ENCODE data around the gene PDE4D. TPM values are rescaled to one million over a fixed set of nuclear protein-coding genes. Genes with fewer than 3 reads are reported as not detected.

PDE4D gene
- total RNA-seq, 1 experiment from 2014 or later, result 15.0 TPM

DNA sequence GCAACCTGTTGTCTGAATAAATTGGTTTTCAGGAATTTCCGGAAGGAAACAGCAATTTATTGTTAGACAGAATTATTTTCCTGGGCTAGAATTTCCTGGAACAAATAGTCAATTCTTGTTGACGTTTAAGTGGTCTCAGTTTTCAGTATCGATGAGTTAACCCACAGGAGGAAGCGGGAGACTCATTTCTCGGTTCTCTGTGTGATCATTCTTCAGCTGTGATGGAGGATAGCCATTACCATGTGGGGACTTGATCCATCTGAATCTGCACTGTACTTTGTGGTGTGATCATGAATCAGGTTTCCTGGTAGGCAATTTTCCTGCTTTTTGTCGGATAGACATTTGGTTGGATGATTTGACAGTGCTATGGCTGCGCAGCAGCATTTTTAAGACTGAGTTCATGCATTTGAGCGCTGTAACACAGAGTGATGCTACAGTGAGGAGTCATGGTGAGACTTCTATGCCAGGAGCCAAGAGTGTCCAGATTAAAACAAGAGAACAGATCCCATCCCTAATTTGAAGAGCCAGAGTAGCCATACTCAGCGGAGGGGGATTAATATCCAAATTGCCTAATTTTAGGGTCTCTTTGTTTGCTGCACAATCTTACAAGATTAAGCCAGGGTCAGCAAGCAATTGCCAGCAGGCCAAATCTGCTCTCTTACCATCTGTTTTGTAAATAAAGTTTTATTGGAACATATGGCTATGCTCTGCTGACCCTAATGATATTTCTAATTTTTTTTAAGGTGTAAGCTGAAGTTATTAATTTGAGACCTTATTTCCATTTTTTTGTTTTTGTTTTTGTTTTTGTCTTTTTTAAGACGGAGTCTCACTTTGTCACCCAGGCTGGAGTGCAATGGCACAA is 954.7 kb downstream of the PDE4D start:
- no peak for DNase-seq (ENCODE audit: low spot score)

DNA sequence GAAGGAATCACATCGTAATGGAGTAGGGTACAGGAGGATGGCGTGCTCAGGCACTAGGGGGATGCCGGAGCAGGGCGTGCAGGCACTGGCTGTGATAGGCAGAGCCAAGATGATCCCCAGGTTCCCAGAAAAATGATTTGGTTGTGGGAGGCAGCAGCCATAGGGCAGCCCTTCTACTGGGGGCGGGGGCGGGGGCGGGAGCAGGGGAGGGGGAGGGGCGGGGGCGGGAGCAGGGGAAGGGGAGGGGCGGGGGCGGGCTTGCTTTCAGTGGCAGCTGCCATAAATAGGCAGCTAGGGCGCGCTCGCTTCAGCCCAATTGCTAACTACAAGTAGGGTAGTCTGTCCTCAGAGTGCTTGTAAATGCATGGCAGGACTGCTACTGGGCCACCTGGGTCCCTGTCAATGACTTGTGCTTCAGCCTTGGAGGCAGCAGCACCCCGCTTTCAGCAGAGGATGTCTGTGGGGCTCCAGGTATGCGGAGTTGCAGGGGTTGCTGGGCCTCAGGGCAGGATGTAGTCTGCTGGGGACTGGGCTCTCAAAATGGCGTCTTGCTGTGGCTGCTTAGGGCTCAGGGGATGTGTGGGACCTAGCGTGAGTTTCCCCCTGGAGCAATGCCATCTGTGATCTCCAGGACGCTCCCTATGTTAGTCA is 956.4 kb downstream of the PDE4D start:
- DNase-seq (ENCODE audit: low spot score), result no peak

DNA sequence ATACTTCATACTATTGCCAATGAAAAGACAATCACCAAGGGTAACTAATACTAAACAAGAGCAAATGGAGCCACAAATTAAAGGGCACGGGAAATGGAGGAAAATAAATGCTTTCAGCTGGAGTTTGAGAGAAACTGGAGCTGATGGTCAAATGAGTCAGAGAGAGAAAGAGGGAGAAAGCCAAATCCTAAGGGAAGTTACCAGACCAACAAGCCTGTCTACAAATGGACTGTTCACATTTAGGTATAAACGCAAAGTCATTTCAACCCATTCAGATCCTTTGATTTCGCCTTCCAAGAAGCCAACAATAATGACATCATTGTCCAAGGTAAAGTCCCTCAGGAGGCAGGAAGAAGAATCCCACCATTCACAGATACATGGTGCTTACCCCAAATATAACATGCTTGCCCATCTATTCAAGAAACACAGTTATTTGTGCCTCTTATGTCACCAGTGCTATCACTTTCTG is 958.9 kb downstream of the PDE4D start:
- DNase-seq (ENCODE audit: low spot score), result no peak

DNA sequence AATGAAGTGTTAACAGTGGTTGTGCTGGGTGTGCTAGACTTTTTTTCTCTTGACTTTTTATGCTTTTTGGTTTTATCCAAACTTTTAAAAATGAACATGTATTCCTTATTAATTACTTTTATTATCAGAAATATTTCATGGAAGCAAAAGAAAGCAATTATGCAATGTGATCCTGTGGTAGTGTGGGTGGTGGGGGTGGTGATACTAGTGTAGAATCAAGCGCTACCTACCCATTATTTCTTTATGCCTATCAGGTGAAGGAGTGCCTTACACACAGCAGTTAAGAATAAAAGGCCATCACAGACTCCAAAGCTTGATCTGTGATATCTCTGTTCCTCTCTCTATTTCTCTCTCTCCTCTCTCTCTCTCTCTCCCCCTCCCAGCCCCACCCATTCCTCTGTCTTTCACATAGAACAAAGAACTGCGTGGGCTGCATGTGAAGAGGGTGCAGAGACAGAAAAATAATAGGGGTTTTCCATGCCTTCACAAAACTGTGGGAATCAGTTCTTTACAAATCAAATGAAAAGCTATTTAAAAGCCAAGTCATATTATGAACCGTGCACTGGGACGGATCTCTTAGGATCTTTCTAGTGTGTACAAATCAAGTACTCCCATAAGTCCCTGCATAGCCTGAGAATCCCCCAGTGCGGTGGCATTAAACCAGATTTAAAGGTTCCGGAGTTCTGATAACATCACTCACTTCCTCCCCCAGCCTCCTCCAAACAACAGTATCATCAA is 959.5 kb downstream of the PDE4D start:
- DNase-seq (ENCODE audit: low spot score), result no peak

GRCh38 chr5:58932057-58932612 is 961.4 kb downstream of the PDE4D start:
- DNase-seq (ENCODE audit: low spot score), result no peak

DNA sequence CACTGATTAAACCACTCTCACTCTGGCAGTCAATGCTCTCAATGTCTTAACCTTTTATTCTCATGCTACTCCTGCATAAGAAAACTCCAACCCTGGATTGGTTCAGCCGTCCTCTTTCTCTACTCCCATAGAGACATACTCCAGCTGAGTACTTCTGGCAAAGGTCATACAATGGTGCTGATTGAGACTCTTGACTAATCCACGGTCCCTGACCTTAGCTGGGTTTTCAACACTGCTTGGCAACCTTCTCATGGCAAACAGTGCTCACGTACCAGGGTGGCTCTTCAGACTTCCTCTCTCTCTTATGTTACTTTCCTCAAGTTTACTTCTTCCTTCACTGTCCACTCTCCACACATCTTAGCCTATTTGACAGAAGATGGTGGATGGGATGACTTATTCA is 963.0 kb downstream of the PDE4D start:
- no peak for DNase-seq (ENCODE audit: low spot score)

DNA sequence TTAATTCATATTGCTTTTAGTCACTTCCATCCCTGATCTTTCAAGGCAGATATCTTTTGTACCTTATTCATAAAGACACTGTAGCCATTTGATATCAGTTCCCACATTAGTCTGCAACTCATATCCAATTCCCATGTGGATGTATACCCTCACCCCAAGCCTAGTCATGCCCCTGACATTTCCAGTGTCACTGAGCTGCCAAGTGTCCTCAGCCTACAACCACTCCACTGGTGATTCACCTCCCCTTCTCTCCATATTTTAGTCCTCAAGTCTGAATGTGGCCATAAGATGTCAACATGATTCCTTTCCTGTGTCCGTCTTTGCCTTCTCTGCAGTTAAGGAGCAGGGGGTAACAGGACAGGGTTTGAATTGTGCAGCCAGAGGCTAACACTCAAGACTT is 963.8 kb downstream of the PDE4D start:
- DNase-seq (ENCODE audit: low spot score), result no peak

DNA sequence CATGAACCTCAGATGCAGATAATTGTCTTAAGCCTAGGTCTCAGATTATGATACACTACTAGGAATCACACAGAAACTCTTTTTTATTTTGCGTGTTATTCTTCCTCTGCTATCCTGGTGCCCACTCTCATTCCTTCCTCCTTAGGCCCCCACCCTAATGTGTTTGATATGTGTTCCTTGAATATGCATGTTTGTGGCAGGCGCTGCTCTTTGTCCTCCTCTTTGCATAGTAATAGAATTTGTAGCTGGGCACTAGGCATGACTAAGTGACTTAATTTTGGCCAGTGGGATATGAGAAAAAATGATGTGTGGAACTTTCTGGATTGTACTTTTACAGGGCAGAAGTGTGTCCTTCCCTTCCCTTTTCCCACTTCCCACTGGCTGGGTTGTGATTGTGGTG is 965.6 kb downstream of the PDE4D start:
- no peak for DNase-seq (ENCODE audit: low spot score)

GRCh38 chr5:58927181-58927580 is 966.3 kb downstream of the PDE4D start:
- DNase-seq (ENCODE audit: low spot score), result no peak

DNA sequence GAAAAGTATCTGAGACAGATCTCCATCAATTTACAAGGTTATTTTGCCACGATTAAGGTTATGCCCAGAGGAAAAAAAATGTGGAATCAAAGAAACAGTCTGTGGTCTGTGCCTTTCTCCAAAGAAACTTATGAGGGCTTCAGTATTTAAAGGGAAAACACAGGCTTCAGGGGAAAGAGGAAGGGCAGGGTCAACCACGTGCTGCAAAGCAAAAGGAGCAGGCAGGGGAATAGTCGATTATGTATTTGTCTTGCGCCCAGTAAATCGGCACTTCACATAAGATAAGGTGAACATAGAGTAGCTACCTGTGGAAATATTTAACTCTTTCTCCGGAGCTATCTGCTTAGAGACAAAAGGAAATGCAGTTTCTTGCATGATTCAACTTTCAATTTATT is 967.0 kb downstream of the PDE4D start:
- DNase-seq (ENCODE audit: low spot score), result no peak

DNA sequence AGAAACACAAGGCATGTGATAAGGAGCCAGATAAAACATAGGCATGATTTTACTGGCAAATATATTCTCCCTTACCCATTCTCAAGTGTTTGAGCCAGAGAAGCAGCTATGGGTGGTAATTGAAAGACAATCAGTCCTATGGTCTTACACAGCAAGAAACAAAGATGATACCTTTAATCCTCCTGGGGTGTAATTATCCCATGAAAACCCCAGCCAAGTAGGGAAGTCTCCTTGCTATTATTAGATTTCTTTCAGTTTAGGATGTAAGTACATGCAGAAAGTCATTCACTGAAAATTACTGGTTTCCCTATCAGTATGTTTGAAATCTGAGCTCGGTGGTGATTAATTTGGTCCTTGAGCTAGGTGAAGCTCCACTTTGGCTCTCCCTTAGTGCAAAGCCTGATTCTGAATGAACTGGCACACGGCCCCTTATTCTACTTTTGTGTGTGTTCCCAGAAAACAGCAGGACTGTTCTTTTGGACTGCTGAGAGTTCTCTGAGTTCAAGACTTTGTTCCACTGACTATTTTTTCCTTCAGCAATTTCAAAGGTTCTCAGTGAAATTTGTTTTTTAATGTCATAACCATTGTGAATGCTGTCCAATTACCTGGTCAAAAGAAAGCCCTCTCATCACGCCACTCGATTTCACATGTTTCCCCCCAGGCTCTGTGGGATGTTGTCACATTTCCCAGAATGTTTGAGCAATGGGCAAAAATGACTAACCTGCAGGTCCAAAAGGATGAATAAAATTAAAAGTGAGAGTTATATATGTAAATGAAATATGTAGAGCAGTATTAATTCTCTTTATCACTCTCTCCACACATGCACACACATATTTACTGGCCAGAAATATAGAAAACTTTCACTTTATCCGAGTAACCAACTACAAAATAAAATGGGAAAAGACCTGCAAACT is 967.6 kb downstream of the PDE4D start:
- no peak for DNase-seq (ENCODE audit: low spot score)

DNA sequence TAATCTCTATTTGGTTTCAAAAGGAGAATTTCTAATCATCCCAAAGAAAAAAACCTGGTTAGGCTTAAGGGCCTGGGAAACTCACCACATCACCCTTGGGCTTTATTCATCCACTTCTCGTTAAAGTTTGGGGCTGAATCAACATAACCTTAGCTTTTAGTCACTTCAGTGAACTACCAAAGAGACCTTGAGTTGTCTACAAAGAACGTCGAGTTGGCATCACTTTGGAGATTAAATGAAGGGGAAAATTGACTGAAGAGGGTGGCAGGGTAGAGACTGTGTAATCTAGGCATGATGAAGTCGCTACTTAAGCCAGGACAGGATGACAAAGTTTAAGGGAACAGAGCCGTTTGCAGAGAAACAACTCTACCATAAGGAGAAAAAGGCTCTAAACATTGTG is 969.2 kb downstream of the PDE4D start:
- DNase-seq (ENCODE audit: low spot score), result no peak

GRCh38 chr5:58923355-58923754 is 970.2 kb downstream of the PDE4D start:
- no peak for DNase-seq (ENCODE audit: low spot score)

GRCh38 chr5:58922461-58923171 is 970.9 kb downstream of the PDE4D start:
- no peak for DNase-seq (ENCODE audit: low spot score)

DNA sequence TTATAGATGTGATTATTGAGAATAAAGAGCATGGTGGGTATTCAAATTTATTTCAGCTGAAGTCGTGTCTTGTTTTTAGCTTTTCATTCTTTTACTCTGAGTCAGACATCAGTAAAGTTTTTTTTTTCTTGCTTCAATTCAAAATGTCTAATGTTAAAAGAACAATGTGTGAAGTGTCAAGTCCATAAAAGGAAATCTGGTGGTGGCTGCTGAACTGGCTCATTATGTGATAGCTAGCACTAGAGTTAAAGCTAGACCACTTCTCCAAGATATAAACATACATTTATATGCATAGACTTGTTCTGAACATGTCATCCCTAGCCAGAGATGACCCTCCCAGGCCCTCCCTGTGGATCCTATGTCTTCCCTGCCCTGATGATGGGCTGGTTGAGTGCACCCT is 972.4 kb downstream of the PDE4D start:
- no peak for DNase-seq (ENCODE audit: low spot score)

- no peak for DNase-seq (ENCODE audit: low spot score)
These were observed 973.7 kb downstream of the PDE4D start for GRCh38 chr5:58919833-58920232.
